ENCODE measurements around the gene CDH8. TPM values are rescaled to one million over a fixed set of nuclear protein-coding genes. Genes with fewer than 3 reads are reported as not detected.

The CDH8 gene
- total and polyA plus RNA-seq, 12 donors = 0.03 to 9.2 (median 0.40) TPM; not detected in 8

GRCh38 chr16:62066747-62067146 is 30.5 kb upstream of the CDH8 start:
- DNase-seq = no peak
- Histone ChIP-seq H3K4me1 (replicated peaks in 1 of 2) (no peaks in the 10 kb centered on the region), H3K9me3 (replicated peaks in 1 of 3) (no peaks in the 10 kb centered on the region), H3K4me3 (no peak overlapping the region), H3K27me3 (no peaks in the 10 kb centered on the region), H3K27ac (no peak overlapping the region), H3K36me3 (replicated peaks in 1 of 2) (no peaks in the 10 kb centered on the region)
- no peak for TF ChIP-seq POLR2A (IDR thresholded peaks at IDR 0.05)
- TF ChIP-seq, protein P1, sequence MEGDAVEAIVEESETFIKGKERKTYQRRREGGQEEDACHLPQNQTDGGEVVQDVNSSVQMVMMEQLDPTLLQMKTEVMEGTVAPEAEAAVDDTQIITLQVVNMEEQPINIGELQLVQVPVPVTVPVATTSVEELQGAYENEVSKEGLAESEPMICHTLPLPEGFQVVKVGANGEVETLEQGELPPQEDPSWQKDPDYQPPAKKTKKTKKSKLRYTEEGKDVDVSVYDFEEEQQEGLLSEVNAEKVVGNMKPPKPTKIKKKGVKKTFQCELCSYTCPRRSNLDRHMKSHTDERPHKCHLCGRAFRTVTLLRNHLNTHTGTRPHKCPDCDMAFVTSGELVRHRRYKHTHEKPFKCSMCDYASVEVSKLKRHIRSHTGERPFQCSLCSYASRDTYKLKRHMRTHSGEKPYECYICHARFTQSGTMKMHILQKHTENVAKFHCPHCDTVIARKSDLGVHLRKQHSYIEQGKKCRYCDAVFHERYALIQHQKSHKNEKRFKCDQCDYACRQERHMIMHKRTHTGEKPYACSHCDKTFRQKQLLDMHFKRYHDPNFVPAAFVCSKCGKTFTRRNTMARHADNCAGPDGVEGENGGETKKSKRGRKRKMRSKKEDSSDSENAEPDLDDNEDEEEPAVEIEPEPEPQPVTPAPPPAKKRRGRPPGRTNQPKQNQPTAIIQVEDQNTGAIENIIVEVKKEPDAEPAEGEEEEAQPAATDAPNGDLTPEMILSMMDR (IDR thresholded peaks at IDR 0.05) = no peak
- WGBS, 4 donors = 75 to 90% (median 76%) methylated on average over 5 of the region's 5 CpGs
- intact Hi-C loops (cut with DNase I) = no loop called here

GRCh38 chr16:62064173-62064572 is 27.9 kb upstream of the CDH8 start:
- Histone ChIP-seq H3K9me3 (replicated peaks in 1 of 3) (no peaks in the 10 kb centered on the region), H3K4me1 (replicated peaks in 1 of 2) (no peaks in the 10 kb centered on the region), H3K27ac (no peak overlapping the region), H3K4me3 (no peak overlapping the region), H3K27me3 (no peaks in the 10 kb centered on the region), H3K36me3 (replicated peaks in 1 of 2) (no peaks in the 10 kb centered on the region)
- TF ChIP-seq, protein P1 (IDR thresholded peaks at IDR 0.05) = no peak
- TF ChIP-seq POLR2A (IDR thresholded peaks at IDR 0.05) = no peak
- intact Hi-C loops (cut with DNase I) = no loop called here
- DNase-seq = no peak
- WGBS, 4 donors = 64 to 78% (median 73%) methylated on average over 5 of the region's 5 CpGs

DNA sequence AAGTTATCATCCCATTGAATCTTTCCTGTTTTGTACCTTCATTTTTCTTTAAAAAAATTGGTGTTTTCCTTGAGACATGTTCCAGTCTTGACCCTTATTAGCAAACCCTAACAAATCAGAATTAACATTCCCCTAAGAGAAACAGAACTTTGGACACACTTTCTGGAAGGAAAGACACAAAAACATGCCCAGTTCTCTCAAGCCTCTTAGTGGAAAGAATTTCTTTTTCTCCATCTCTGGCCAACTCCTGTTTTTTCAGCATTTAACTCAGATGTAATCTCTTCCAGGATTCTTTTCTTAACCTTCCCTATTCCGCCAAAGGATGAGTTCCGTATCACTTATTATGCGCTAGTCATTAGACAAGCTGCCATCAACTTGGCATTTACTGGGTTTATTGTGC is 23.9 kb upstream of the CDH8 start:
- H3K9me3 ChIP-seq (replicated peaks in 1 of 3) = no peaks in the 10 kb centered on the region
- intact Hi-C loops (cut with DNase I) = no loop called here
- DNase-seq = no peak
- H3K4me1 ChIP-seq (replicated peaks in 1 of 2) = no peaks in the 10 kb centered on the region
- TF ChIP-seq, protein P1 (IDR thresholded peaks at IDR 0.05) = no peak
- no peak for TF ChIP-seq POLR2A (IDR thresholded peaks at IDR 0.05)
- H3K36me3 ChIP-seq (replicated peaks in 1 of 2) = no peaks in the 10 kb centered on the region
- WGBS, 4 donors = 55 to 74% (median 63%) methylated on average over 3 of the region's 3 CpGs
- no peak overlapping the region for H3K27ac ChIP-seq
- H3K4me3 ChIP-seq = no peak overlapping the region
- H3K27me3 ChIP-seq = no peaks in the 10 kb centered on the region

DNA sequence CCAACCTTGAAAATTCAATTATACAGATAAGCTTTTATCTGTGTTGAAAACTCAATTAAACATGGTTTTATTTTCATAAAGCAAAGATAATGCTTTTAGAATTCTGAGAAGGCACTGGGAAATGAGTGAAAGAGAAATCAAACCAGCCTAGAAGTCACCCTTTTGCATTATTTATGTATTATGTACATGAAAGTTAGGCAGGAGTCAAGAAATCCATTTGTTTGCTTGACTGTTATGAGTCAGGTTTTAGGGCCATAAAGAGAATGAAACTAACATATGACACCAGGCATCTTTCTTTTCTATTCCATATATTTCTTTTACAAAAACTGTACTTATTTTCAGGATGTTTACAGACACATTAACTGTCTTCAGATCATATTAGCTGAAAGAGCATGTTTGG is 23.3 kb upstream of the CDH8 start:
- intact Hi-C loops (cut with DNase I) = no loop called here
- H3K4me3 ChIP-seq = no peak overlapping the region
- no peaks in the 10 kb centered on the region for H3K9me3 ChIP-seq (replicated peaks in 1 of 3)
- no peaks in the 10 kb centered on the region for H3K27me3 ChIP-seq
- TF ChIP-seq, protein P1 (IDR thresholded peaks at IDR 0.05) = no peak
- TF ChIP-seq POLR2A (IDR thresholded peaks at IDR 0.05) = no peak
- no peak overlapping the region for H3K27ac ChIP-seq
- no peaks in the 10 kb centered on the region for H3K36me3 ChIP-seq (replicated peaks in 1 of 2)
- DNase-seq = no peak
- no peaks in the 10 kb centered on the region for H3K4me1 ChIP-seq (replicated peaks in 1 of 2)
